Panc1 (cell line): ENCODE measurements around the gene LRP1B. TPM values are rescaled to one million over a fixed set of nuclear protein-coding genes. Genes with fewer than 3 reads are reported as not detected.

Experiments
- ATAC-seq: fragments of 200-7000 bp; cut with Tn5 transposase; 2 replicates; pipeline ENCODE4 v1.9.1; 2020; ENCODE audit warnings: mild to moderate bottlenecking, moderate library complexity
- BruUV-seq: library from RNA; stranded (reverse); fragments of 400-500 nt; replicated peaks from 2 replicates; lab custom pipeline; 2021; lab: Mats Ljungman, UMichigan
- CTCF ChIA-PET: fragments of 300-600 bp; sonication (Branson Sonifier 250); formaldehyde crosslinking; loops from one replicate; lab custom pipeline; 2022; ENCODE audit warnings: antibody characterized with exemption; lab: Charles Lee
- POLR2A ChIA-PET: fragments of 300-600 bp; sonication (Branson Sonifier 250); formaldehyde crosslinking; loops from one replicate; lab custom pipeline; 2022; ENCODE audit warnings: antibody characterized with exemption; lab: Charles Lee
- DNase-seq: peaks from one replicate; pipeline ENCODE4 v3.0.0-alpha.2; 2010; ENCODE audit warnings: low read depth, low spot score
- H3K27ac ChIP-seq: 2 replicates; pipeline ENCODE4 v1.5.1; 2011; ENCODE audit warnings: mild to moderate bottlenecking, low read length, inconsistent platforms
- H3K27me3 ChIP-seq: fragments of 200-500 bp; sonication (Bioruptor generic); 2 replicates; pipeline ENCODE4 v1.6.0; 2014; ENCODE audit warnings: low read length, inconsistent platforms; ENCODE audit not compliant: control insufficient read depth, insufficient read depth
- H3K36me3 ChIP-seq: fragments of 200-500 bp; sonication (Bioruptor generic); 2 replicates; pipeline ENCODE4 v1.5.1; 2014; ENCODE audit warnings: inconsistent platforms, mild to moderate bottlenecking, low read length, moderate library complexity; ENCODE audit not compliant: control insufficient read depth, insufficient read depth
- H3K4me1 ChIP-seq: 2 replicates; pipeline ENCODE4 v1.5.1; 2011; ENCODE audit warnings: inconsistent platforms, mild to moderate bottlenecking, low read length, moderate library complexity; ENCODE audit not compliant: control insufficient read depth, insufficient read depth
- H3K4me3 ChIP-seq, 2 experiments: 2 replicates each; pipeline ENCODE4 v1.5.1; 2011 to 2012; ENCODE audit warnings: low read depth in 2 of 2, low read length in 2 of 2, mild to moderate bottlenecking in 2 of 2, inconsistent platforms in 1 of 2, moderate library complexity in 1 of 2
- H3K9me3 ChIP-seq: fragments of 200-500 bp; sonication (Bioruptor generic); 2 replicates; pipeline ENCODE4 v1.5.1; 2014; ENCODE audit warnings: low read depth, mild to moderate bottlenecking, inconsistent platforms, low read length, moderate library complexity; ENCODE audit not compliant: control insufficient read depth, insufficient read depth
- CTCF ChIP-seq: fragments of 450-650 bp; IDR thresholded peaks from 2 replicates; pipeline ENCODE4 v1.5.1; 2017; ENCODE audit warnings: mild to moderate bottlenecking
- POLR2AphosphoS5 ChIP-seq: IDR thresholded peaks from 2 replicates; pipeline ENCODE4 v1.6.1; 2012; ENCODE audit warnings: mild to moderate bottlenecking, low read depth, low read length, moderate library complexity
- REST ChIP-seq, 2 experiments: IDR thresholded peaks; 2 replicates each; pipeline ENCODE4 v1.6.1; 2011 to 2012; ENCODE audit warnings: low read depth in 2 of 2, control low read depth in 1 of 2, low read length in 1 of 2, mild to moderate bottlenecking in 1 of 2, moderate library complexity in 1 of 2; ENCODE audit not compliant: insufficient read depth in 1 of 2
- SIN3A ChIP-seq: IDR thresholded peaks from 2 replicates; pipeline ENCODE4 v1.6.1; 2012; ENCODE audit warnings: low read depth, mild to moderate bottlenecking, low read length, moderate library complexity, borderline replicate concordance; ENCODE audit not compliant: insufficient read depth
- TCF7L2 ChIP-seq: IDR thresholded peaks from 2 replicates; pipeline ENCODE4 v1.6.1; 2011; ENCODE audit warnings: mild to moderate bottlenecking, low read depth, low read length, inconsistent platforms
- in situ Hi-C: cut with HindIII; loops from 2 replicates; pipeline ENCODE4 v1.10.0; 2016; ENCODE audit warnings: low sequenced_read_pairs, low pct_unique_long_range_greater_than_20kb
- intact Hi-C: fragments of 100-400 bp; cut with micrococcal nuclease; formaldehyde crosslinking; loops from one replicate; pipeline ENCODE4 v1.10.0; 2022; ENCODE audit not compliant: unreplicated experiment
- total RNA-seq: library from RNA; stranded (reverse); gene quantifications from one replicate; pipeline ENCODE4 v1.2.1, GENCODE V29; 2021; ENCODE audit not compliant: unreplicated experiment

The LRP1B gene
- total RNA-seq, 1 experiment from 2014 or later, result 0.54 TPM

GRCh38 chr2:140929849-140930248, 1201.0 kb downstream of the LRP1B start:
- Histone ChIP-seq H3K27ac (no peak overlapping the region), H3K27me3 (no peaks in the 10 kb centered on the region), H3K4me3 (no peak overlapping the region), H3K9me3 (no peaks in the 10 kb centered on the region), H3K36me3 (no peaks in the 10 kb centered on the region), H3K4me1 (no peaks in the 10 kb centered on the region)
- in situ Hi-C loops (no loop called here), intact Hi-C loops (no loop called here)
- ATAC-seq, result no peak
- TF ChIP-seq SIN3A, result no peak
- no peak for TF ChIP-seq TCF7L2
- TF ChIP-seq POLR2AphosphoS5, result no peak
- ChIA-PET CTCF (no interaction called here), POLR2A (no interaction called here)
- DNase-seq, result no peak
- BruUV-seq, result no TSS peak

GRCh38 chr2:140918426-140918825, 1212.4 kb downstream of the LRP1B start:
- no peaks in the 10 kb centered on the region for H3K9me3 ChIP-seq
- no peaks in the 10 kb centered on the region for H3K27me3 ChIP-seq
- H3K4me3 ChIP-seq, result no peak overlapping the region
- no peak for DNase-seq
- intact Hi-C loops, result no loop called here
- in situ Hi-C loops, result no loop called here
- no peak overlapping the region for H3K27ac ChIP-seq
- ATAC-seq, result no peak
- no peaks in the 10 kb centered on the region for H3K4me1 ChIP-seq
- no TSS peak for BruUV-seq
- no peaks in the 10 kb centered on the region for H3K36me3 ChIP-seq
- POLR2A ChIA-PET, result no interaction called here
- TF ChIP-seq CTCF (no peak), REST (IDR thresholded peaks at IDR 0.05; ENCODE audit: insufficient read depth in 1 of 2, low read depth in 2 of 2, low read length in 1 of 2) (no peak)
- CTCF ChIA-PET, result no interaction called here

GRCh38 chr2:140916410-140916809, 1214.4 kb downstream of the LRP1B start:
- Histone ChIP-seq H3K27me3 (no peaks in the 10 kb centered on the region), H3K4me3 (no peak overlapping the region), H3K27ac (no peak overlapping the region), H3K36me3 (no peaks in the 10 kb centered on the region), H3K4me1 (no peaks in the 10 kb centered on the region), H3K9me3 (no peaks in the 10 kb centered on the region)
- POLR2A ChIA-PET, result no interaction called here
- CTCF ChIA-PET, result no interaction called here
- DNase-seq (no peak), ATAC-seq (no peak)
- intact Hi-C loops, result no loop called here
- in situ Hi-C loops, result no loop called here
- TF ChIP-seq SIN3A (no peak), REST (IDR thresholded peaks at IDR 0.05; ENCODE audit: insufficient read depth in 1 of 2, low read depth in 2 of 2, low read length in 1 of 2) (no peak), TCF7L2 (no peak), POLR2AphosphoS5 (no peak), CTCF (no peak)
- BruUV-seq, result no TSS peak
